NCI-H2029 treated with DMSO at 0.1 percent for 48 hours (cell line): ENCODE results near the gene PEX1.
"Not testable (repeated sequence)": the region's sequence is repeated elsewhere in the genome, so short reads cannot be mapped to it uniquely, and the experiment has no call there.

Experiments
- DNase-seq: peaks from one replicate; lab custom pipeline; 2025; lab: John Stamatoyannopoulos, UW

Gene PEX1

GRCh38 chr7:92504563-92504962, 23.8 kb downstream of the PEX1 start:
- no peak for DNase-seq

- DNase-seq, result no peak
Measured at GRCh38 chr7:92503767-92504166, 24.6 kb downstream of the PEX1 start.

- DNase-seq, result no peak
Measured at GRCh38 chr7:92498557-92498956, 29.8 kb downstream of the PEX1 start.

GRCh38 chr7:92496876-92497275, 31.4 kb downstream of the PEX1 start:
- no peak for DNase-seq

GRCh38 chr7:92489634-92490033, 38.7 kb downstream of the PEX1 start:
- no peak for DNase-seq

GRCh38 chr7:92487804-92488203, 40.5 kb downstream of the PEX1 start:
- DNase-seq, result no peak

GRCh38 chr7:92485974-92486373, 42.3 kb downstream of the PEX1 start:
- no peak for DNase-seq

- no peak for DNase-seq
Measured at GRCh38 chr7:92485267-92485892, 42.9 kb downstream of the PEX1 start.

GRCh38 chr7:92484226-92484625, 44.1 kb downstream of the PEX1 start:
- not testable (repeated sequence) for DNase-seq

- not testable (repeated sequence) for DNase-seq
Measured at GRCh38 chr7:92483624-92484023, 44.7 kb downstream of the PEX1 start.

GRCh38 chr7:92479146-92479545, 49.2 kb downstream of the PEX1 start:
- DNase-seq, result not testable (repeated sequence)

GRCh38 chr7:92478711-92479110, 49.6 kb downstream of the PEX1 start:
- no peak for DNase-seq

GRCh38 chr7:92478095-92478494, 50.2 kb downstream of the PEX1 start:
- no peak for DNase-seq

- not testable (repeated sequence) for DNase-seq
Measured at GRCh38 chr7:92477681-92478080, 50.6 kb downstream of the PEX1 start, which contains the start of gene ERVW-1. ERVW-1 (minus strand) TSS chr7:92477946; CDS start chr7:92470381, 7,565 bp downstream.

- DNase-seq, result not testable (repeated sequence)
Measured at GRCh38 chr7:92475851-92476590, 52.3 kb downstream of the PEX1 start.

- not testable (repeated sequence) for DNase-seq
Measured at GRCh38 chr7:92475261-92475770, 53.0 kb downstream of the PEX1 start.

GRCh38 chr7:92473989-92474388, 54.3 kb downstream of the PEX1 start:
- not testable (repeated sequence) for DNase-seq

- DNase-seq, result not testable (repeated sequence)
Measured at GRCh38 chr7:92468589-92468988, 59.7 kb downstream of the PEX1 start.

GRCh38 chr7:92466682-92467081, 61.6 kb downstream of the PEX1 start:
- DNase-seq, result no peak

GRCh38 chr7:92464515-92464914, 63.8 kb downstream of the PEX1 start:
- DNase-seq, result no peak

- no peak for DNase-seq
Measured at GRCh38 chr7:92462560-92462959, 65.8 kb downstream of the PEX1 start.

- peak; percentile 40 for DNase-seq
Measured at GRCh38 chr7:92461027-92462003, 67.0 kb downstream of the PEX1 start.
